Body of pancreas (tissue), 4 donors: ENCODE data around the gene IQSEC1. TPM values are rescaled to one million over a fixed set of nuclear protein-coding genes. Genes with fewer than 3 reads are reported as not detected.
A peak's percentile ranks its signal among the peaks of the same experiment; 100 is the strongest.

Experiments
- ATAC-seq: fragments of 150-250 bp; one replicate; pipeline ENCODE4 v1.9.1; 2016
- DNase-seq, 4 donors: peaks; one replicate each; pipeline ENCODE4 v3.0.0-alpha.2; 2019
- H3K27ac ChIP-seq, 4 donors: fragments of 200-600 bp; sonication (generic); 1 replicate in 3 of 4; 2 replicates in 1 of 4; pipeline versions ENCODE4 v1.5.1 to v1.6.1; 2016 to 2019; ENCODE audit warnings: mild to moderate bottlenecking in 1 of 4, mixed read lengths in 1 of 4, moderate library complexity in 1 of 4
- H3K27me3 ChIP-seq, 2 donors: fragments of 200-600 bp; sonication (generic); one replicate each; pipeline ENCODE4 v1.6.0; 2016; ENCODE audit warnings: mild to moderate bottlenecking in 1 of 2
- H3K36me3 ChIP-seq, 2 donors: fragments of 200-600 bp; sonication (generic); replicated peaks in 1 of 2; 2 replicates each; pipeline ENCODE4 v1.5.1; 2016; ENCODE audit warnings: low read depth in 2 of 2; ENCODE audit not compliant: insufficient read depth in 1 of 2
- H3K4me1 ChIP-seq: fragments of 200-600 bp; sonication (generic); one replicate; pipeline ENCODE4 v1.6.0; 2016
- H3K4me3 ChIP-seq, 2 donors: fragments of 200-600 bp; sonication (generic); 1 replicate in 1 of 2; 2 replicates in 1 of 2; pipeline ENCODE4 v1.5.1; 2016 to 2019
- H3K9me3 ChIP-seq, 3 donors: fragments of 200-600 bp; sonication (generic); 1 replicate in 2 of 3; 2 replicates in 1 of 3; pipeline ENCODE4 v1.5.1; 2016
- CTCF ChIP-seq, 7 experiments: fragments of 450-650 bp in 4 of 7; fragments of 200-600 bp in 3 of 7; sonication (generic) in 3 of 7; IDR thresholded peaks; one replicate each; pipeline ENCODE4 v1.5.1; 2016 to 2019; ENCODE audit warnings: antibody characterized with exemption in 7 of 7
- POLR2A ChIP-seq, 3 donors: fragments of 450-650 bp; IDR thresholded peaks; one replicate each; pipeline ENCODE4 v1.6.1; 2016; ENCODE audit warnings: antibody characterized with exemption in 3 of 3, mild to moderate bottlenecking in 2 of 3
- WGBS, 2 donors: methylation state at CpG; one replicate each; pipeline ENCODE4 v1.1.5; 2017; 5-methylcytosine and 5-hydroxymethylcytosine counted together
- intact Hi-C: fragments of 100-400 bp; cut with DNase I; formaldehyde crosslinking; loops from one replicate; pipeline ENCODE4 v1.15.1; 2023
- total RNA-seq, 2 donors: library from RNA; depleted of rRNA; stranded (reverse); fragments of >200 nt; gene quantifications; one replicate each; pipeline ENCODE4 v1.1.0, GENCODE V29; 2016

IQSEC1 gene
- total RNA-seq, 2 donors from 2014 or later, result 29.6 to 42.2 TPM

- 16 to 26% methylated on average over 8 of the region's 8 CpGs for WGBS, 2 donors
Measured at GRCh38 chr3:12934431-12934830, 138.8 kb downstream of the IQSEC1 start.

GRCh38 chr3:12933901-12934300 lies 139.3 kb downstream of the IQSEC1 start:
- H3K4me1 ChIP-seq, result peaks cover 20% of the 10 kb centered on the region
- H3K9me3 ChIP-seq, result no peaks in the 10 kb centered on the region
- H3K36me3 ChIP-seq, result peaks cover 0 to 4% of the 10 kb centered on the region in 2 donors
- H3K4me3 ChIP-seq, result no peak overlapping the region
- TF ChIP-seq POLR2A (IDR thresholded peaks at IDR 0.05), result no peak
- TF ChIP-seq CTCF (IDR thresholded peaks at IDR 0.05), result no peak
- WGBS, 2 donors, result 87% methylated on average over 7 of the region's 7 CpGs; no CpG with 5 or more reads in 1 of the 2 donors
- intact Hi-C loops, result no loop called here
- no peaks in the 10 kb centered on the region for H3K27me3 ChIP-seq
- ATAC-seq, result no peak
- DNase-seq, result no peak
- peak overlapping the region in 1 of 4 donors; percentile 19 for H3K27ac ChIP-seq

More at GRCh38 chr3:12934431-12934830, 138.8 kb downstream of the IQSEC1 start:
- intact Hi-C loops, result no loop called here
- H3K36me3 ChIP-seq, result peaks cover 0 to 4% of the 10 kb centered on the region in 2 donors
- H3K27me3 ChIP-seq, result no peaks in the 10 kb centered on the region
- DNase-seq (peak; percentile 55 to 88 (median 80)), ATAC-seq (peak; percentile 48)
- H3K4me1 ChIP-seq, result peaks cover 20% of the 10 kb centered on the region
- H3K4me3 ChIP-seq, result no peak overlapping the region
- peak overlapping the region in 3 of 4 donors; percentile 17 to 32 (median 19) for H3K27ac ChIP-seq
- H3K9me3 ChIP-seq, result no peaks in the 10 kb centered on the region
- TF ChIP-seq POLR2A (IDR thresholded peaks at IDR 0.05) (no peak), CTCF (IDR thresholded peaks at IDR 0.05) (no peak)

- Histone ChIP-seq H3K27me3 (no peaks in the 10 kb centered on the region), H3K36me3 (peaks cover 0 to 4% of the 10 kb centered on the region in 2 donors), H3K4me1 (peaks cover 20% of the 10 kb centered on the region), H3K9me3 (no peaks in the 10 kb centered on the region), H3K4me3 (no peak overlapping the region), H3K27ac (no peak overlapping the region)
- TF ChIP-seq POLR2A (IDR thresholded peaks at IDR 0.05) (no peak), CTCF (IDR thresholded peaks at IDR 0.05) (no peak)
- DNase-seq (no peak), ATAC-seq (no peak)
- intact Hi-C loops, result no loop called here
- 75 to 92% methylated on average over 13 of the region's 13 CpGs for WGBS, 2 donors
Measured at GRCh38 chr3:12932754-12933153, 140.5 kb downstream of the IQSEC1 start.

GRCh38 chr3:12932347-12932746 lies 140.9 kb downstream of the IQSEC1 start:
- Histone ChIP-seq H3K27ac (no peak overlapping the region), H3K27me3 (no peaks in the 10 kb centered on the region), H3K9me3 (no peaks in the 10 kb centered on the region), H3K4me3 (no peak overlapping the region), H3K36me3 (peaks cover 0 to 4% of the 10 kb centered on the region in 2 donors), H3K4me1 (peaks cover 20% of the 10 kb centered on the region)
- WGBS, 2 donors, result 78 to 81% methylated on average over 8 to 10 of the region's 10 CpGs
- TF ChIP-seq POLR2A (IDR thresholded peaks at IDR 0.05), result no peak
- no peak for TF ChIP-seq CTCF (IDR thresholded peaks at IDR 0.05)
- no peak for DNase-seq
- ATAC-seq, result no peak
- intact Hi-C loops, result no loop called here

GRCh38 chr3:12931273-12931905 lies 141.8 kb downstream of the IQSEC1 start:
- H3K4me3 ChIP-seq, result no peak overlapping the region
- H3K9me3 ChIP-seq, result no peaks in the 10 kb centered on the region
- peaks cover 20% of the 10 kb centered on the region for H3K4me1 ChIP-seq
- peaks cover 0 to 4% of the 10 kb centered on the region in 2 donors for H3K36me3 ChIP-seq
- TF ChIP-seq POLR2A (IDR thresholded peaks at IDR 0.05), result no peak
- no peak for TF ChIP-seq CTCF (IDR thresholded peaks at IDR 0.05)
- no peak for DNase-seq
- no peak for ATAC-seq
- 87% methylated on average over 14 of the region's 14 CpGs; no CpG with 5 or more reads in 1 of the 2 donors for WGBS, 2 donors
- intact Hi-C loops, result no loop called here
- no peaks in the 10 kb centered on the region for H3K27me3 ChIP-seq
- no peak overlapping the region for H3K27ac ChIP-seq
